Activated CD4-positive, alpha-beta T cell treated with anti-CD3 and anti-CD28 coated beads for 36 hours (primary cell): ENCODE results near the gene STARD3. TPM values are rescaled to one million over a fixed set of nuclear protein-coding genes. Genes with fewer than 3 reads are reported as not detected.

Experiments used
- ATAC-seq: fragments of 200-7000 bp; cut with Tn5 transposase; one replicate; pipeline ENCODE4 v1.10.0; 2021; ENCODE audit warnings: mild to moderate bottlenecking, moderate library complexity
- CTCF ChIA-PET: fragments of 350-600 bp; sonication (Branson Sonifier 250); formaldehyde crosslinking; loops from one replicate; lab custom pipeline; 2021; ENCODE audit warnings: antibody characterized with exemption; lab: Charles Lee
- POLR2A ChIA-PET: fragments of 350-600 bp; sonication (Branson Sonifier 250); formaldehyde crosslinking; loops from one replicate; lab custom pipeline; 2021; ENCODE audit warnings: antibody characterized with exemption, inconsistent platforms; lab: Charles Lee
- DNase-seq: peaks from one replicate; pipeline ENCODE4 v3.0.0-alpha.2; 2020
- H3K27ac Mint-ChIP-seq: one replicate; pipeline ENCODE4 v1.8.0; 2021; ENCODE audit warnings: mixed read lengths
- H3K27me3 Mint-ChIP-seq: one replicate; pipeline ENCODE4 v1.8.0; 2021; ENCODE audit warnings: mixed read lengths
- H3K36me3 Mint-ChIP-seq: one replicate; pipeline ENCODE4 v1.8.0; 2021; ENCODE audit warnings: low read depth, mixed read lengths
- H3K4me1 Mint-ChIP-seq: one replicate; pipeline ENCODE4 v1.8.0; 2021; ENCODE audit warnings: mixed read lengths
- H3K4me3 Mint-ChIP-seq: one replicate; pipeline ENCODE4 v1.8.0; 2021; ENCODE audit warnings: mild to moderate bottlenecking, moderate library complexity, mixed read lengths
- H3K9me3 Mint-ChIP-seq: one replicate; pipeline ENCODE4 v1.8.0; 2021; ENCODE audit warnings: low read depth, mixed read lengths
- intact Hi-C, 2 experiments: fragments of 100-400 bp; cut with DNase I in 1 of 2; cut with micrococcal nuclease in 1 of 2; formaldehyde crosslinking; loops; one replicate each; pipeline versions ENCODE4 v1.14.2 to v1.15.1; 2022 to 2024; cut with DNase I, micrococcal nuclease
- total RNA-seq, 2 experiments: library from RNA; stranded (reverse); gene quantifications; one replicate each; pipeline ENCODE4 v1.2.3, GENCODE V29; 2021

STARD3 gene
- total RNA-seq, 2 experiments from 2014 or later: 46.8 to 77.9 TPM

DNA sequence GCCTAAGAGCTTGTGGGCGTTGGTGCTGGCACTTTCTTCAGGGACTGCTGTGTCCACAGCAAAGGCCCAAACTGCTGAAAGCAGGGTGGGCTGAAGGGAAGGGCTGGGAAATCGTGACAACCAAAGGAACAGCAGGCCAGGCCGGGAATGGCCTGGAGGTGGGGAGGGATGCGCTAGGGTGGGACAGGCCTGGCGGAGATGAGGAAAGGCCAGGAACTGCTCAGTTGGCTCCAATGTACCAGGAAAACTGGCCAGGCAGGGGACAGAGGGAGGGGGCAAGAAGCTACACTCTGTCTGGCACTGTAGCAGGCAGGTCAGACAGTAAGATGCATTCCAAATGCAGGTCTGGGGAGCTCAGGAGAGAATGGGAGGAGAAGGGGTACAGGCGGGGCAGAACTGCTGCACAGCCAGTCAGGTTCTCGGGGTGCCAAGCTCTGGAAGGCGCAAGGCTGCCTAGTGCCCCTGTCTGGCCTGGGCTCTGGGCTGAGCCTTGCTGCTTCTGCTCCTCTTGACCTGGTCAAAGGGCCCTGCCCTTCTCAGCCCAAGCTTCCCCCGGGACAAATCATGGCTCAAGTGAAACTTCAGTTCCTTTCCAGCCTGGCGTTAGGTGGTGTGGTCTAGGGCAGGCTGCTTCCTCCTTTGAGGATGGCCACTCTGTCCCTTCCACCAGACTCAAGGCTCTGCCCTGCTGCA is 38.6 kb downstream of the STARD3 start:
- peaks cover 2% of the 10 kb centered on the region for H3K27me3 Mint-ChIP-seq
- no peak overlapping the region for H3K27ac Mint-ChIP-seq
- H3K4me1 Mint-ChIP-seq: peaks cover 53% of the 10 kb centered on the region
- ATAC-seq (no peak), DNase-seq (no peak)
- ChIA-PET POLR2A (no interaction called here), CTCF (interaction anchor here (0.6 to 1.1 kb wide), 5 partner anchors 13 to 437 kb away, joined by 3 to 5 read pairs (median 3); partner anchors contain the start of genes MIEN1 and PGAP3)
- H3K9me3 Mint-ChIP-seq: no peaks in the 10 kb centered on the region
- H3K36me3 Mint-ChIP-seq: peaks cover 5% of the 10 kb centered on the region
- intact Hi-C loops: no loop called here
- H3K4me3 Mint-ChIP-seq: no peak overlapping the region

DNA sequence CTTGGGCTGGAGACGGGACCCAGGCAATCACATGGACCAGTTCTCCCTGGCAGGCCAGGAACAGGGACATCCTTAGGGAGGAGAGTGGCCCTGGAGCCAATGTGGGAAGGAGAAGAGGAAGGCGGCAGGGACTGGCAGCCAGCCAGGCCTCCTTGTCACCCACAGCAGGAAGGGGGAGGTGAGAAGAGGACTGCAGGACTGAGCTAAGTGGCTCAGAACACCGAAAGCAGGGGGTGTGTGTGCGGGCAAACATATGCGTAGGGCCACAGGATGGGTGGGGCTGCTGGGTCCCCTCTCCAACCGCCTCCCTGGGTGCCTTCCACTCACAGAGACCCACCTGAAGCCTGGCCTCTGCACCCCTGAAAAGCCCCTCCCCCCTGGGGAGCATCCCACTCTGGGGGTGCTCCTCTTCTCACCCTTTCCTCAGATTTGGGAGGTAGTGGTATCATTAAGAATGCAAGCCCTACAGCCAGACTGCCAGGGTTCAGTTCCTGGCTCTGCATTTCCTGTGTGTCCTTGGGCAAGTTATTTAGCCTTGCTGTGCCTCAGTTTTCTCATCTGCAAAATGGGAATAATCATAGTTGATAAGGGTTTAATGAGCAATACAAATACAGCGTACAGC is 39.4 kb downstream of the STARD3 start:
- intact Hi-C loops: no loop called here
- no peak overlapping the region for H3K4me3 Mint-ChIP-seq

DNA sequence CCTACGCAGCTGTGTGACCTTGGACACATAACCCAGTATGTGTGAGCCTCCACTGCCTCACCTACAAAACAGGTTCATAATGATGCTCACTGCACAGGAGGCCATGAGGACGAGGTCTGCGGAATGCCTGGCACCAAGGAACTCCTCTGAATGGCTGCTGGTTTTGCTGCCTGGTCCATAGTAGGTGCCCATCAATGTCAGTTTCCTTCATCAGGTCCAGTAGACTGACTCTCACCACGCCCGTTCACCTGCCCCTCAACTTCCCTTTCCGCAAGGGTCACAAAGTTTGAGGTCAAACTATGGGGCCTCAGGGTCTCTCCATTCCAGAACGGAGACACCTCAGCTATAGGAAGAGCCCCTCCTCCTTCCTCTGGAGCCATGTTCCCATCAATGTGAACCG is 40.1 kb downstream of the STARD3 start:
- POLR2A ChIA-PET: no interaction called here
- peaks cover 56% of the 10 kb centered on the region for H3K4me1 Mint-ChIP-seq
- H3K4me3 Mint-ChIP-seq: no peak overlapping the region
- DNase-seq (no peak), ATAC-seq (no peak)
- CTCF ChIA-PET: interaction anchor here (0.9 to 2.0 kb wide), 4 partner anchors 8 to 158 kb away, joined by 3 to 8 read pairs (median 4); partner anchors contain the start of gene PNMT
- no peak overlapping the region for H3K27ac Mint-ChIP-seq
- no peaks in the 10 kb centered on the region for H3K9me3 Mint-ChIP-seq
- H3K36me3 Mint-ChIP-seq: peaks cover 7% of the 10 kb centered on the region
- intact Hi-C loops: no loop called here
- H3K27me3 Mint-ChIP-seq: no peaks in the 10 kb centered on the region

More for the DNA sequence above, 39.4 kb downstream of the STARD3 start:
- peaks cover 7% of the 10 kb centered on the region for H3K36me3 Mint-ChIP-seq
- H3K4me1 Mint-ChIP-seq: peaks cover 59% of the 10 kb centered on the region
- ChIA-PET CTCF (interaction anchor here (0.6 to 2.0 kb wide), 6 partner anchors 12 to 100 kb away, joined by 3 to 5 read pairs (median 4); partner anchors contain the start of genes MIEN1 and PGAP3), POLR2A (no interaction called here)
- DNase-seq: peak; percentile 65
- H3K9me3 Mint-ChIP-seq: no peaks in the 10 kb centered on the region
- peak overlapping the region; percentile 78 for H3K27ac Mint-ChIP-seq
- no peaks in the 10 kb centered on the region for H3K27me3 Mint-ChIP-seq
- peak; percentile 62 for ATAC-seq

DNA sequence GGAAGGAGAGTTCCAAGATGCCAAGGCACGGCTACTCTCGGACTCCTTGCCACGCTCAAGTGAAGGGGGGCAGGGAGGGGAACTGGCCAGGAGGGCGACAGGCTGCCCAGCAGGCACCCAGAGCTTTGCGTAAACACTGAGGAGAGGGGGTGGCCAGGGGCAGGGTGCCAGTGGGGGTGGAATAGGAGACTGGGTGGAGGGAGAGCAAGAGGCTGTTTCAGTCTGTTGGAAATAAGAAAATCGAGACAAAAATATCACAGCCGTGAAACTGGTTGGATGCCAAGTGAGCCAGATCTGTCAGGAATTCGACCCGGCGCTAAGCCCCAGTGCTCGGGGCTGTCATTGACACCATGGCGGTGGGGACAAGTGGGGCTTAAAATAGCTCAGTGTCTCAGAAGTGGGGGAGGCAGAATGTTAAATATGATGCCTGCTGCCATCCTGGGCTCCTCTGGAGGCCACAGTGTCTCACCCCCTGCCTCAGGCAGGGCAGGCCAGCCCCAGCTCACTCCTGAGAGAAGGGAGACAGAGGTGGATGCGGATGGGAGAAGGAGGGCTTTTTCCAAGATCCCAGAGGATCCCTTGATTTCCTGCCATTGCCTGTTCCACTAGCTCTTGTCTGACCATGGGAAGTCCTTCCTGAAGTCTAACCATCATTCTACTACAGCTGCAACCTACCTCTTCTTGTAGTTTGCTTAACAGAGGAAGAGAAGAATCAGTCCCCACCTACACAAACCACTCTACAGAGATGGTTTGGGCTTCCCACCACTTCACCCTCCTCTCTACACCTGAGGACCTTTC is 40.8 kb downstream of the STARD3 start:
- ATAC-seq: no peak
- Mint-ChIP-seq H3K27ac (peak overlapping the region; percentile 37), H3K27me3 (no peaks in the 10 kb centered on the region), H3K4me3 (no peak overlapping the region), H3K4me1 (peaks cover 56% of the 10 kb centered on the region), H3K36me3 (peaks cover 7% of the 10 kb centered on the region), H3K9me3 (no peaks in the 10 kb centered on the region)
- no peak for DNase-seq
- intact Hi-C loops: no loop called here
- CTCF ChIA-PET: interaction anchor here (0.7 to 2.0 kb wide), 8 partner anchors 9 to 157 kb away, joined by 3 to 8 read pairs (median 4); partner anchors contain the start of gene PNMT
- POLR2A ChIA-PET: no interaction called here

DNA sequence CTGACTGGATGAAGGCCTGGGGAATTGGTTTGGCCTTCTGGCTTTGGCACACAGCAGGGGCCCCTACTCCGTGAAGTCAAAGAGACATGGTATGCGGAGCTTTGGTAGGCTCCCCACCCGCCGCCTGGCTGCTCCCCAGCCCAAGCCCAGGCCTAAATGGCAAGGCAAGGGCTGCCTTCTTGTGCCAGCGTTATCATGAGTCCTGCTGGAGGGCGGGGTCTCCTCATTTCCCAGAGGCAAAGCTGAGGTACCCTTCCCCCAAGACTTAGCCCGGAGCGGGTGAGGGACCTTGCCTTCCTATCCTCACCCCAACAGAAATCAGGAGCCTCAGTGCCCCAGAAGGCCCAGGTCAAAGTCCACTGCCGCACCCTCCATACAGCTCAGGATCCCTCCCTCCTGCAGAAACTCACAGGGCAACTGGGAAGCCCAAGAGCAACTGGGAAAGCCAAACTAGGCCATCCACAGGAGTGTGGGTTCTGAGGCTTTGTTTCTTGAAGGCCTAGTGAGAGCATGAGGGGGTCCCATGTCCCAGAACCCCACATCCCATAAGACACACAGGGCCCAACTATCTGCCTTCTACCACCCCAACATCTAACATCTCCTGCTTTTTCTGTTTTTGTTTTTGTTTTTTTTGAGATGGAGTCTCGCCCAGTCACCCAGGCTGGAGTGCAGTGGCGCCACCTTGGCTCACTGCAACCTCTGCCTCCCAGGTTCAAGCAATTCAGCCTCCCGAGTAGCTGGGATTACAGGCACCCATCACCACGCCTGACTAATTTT is 41.6 kb downstream of the STARD3 start:
- Mint-ChIP-seq H3K4me3 (no peak overlapping the region), H3K27ac (peak overlapping the region; percentile 90), H3K9me3 (no peaks in the 10 kb centered on the region), H3K36me3 (peaks cover 9% of the 10 kb centered on the region), H3K4me1 (peaks cover 56% of the 10 kb centered on the region), H3K27me3 (no peaks in the 10 kb centered on the region)
- POLR2A ChIA-PET: no interaction called here
- intact Hi-C loops: no loop called here
- ATAC-seq (peak; percentile 2), DNase-seq (no peak)
- CTCF ChIA-PET: interaction anchor here (0.7 to 1.8 kb wide), 7 partner anchors 10 to 443 kb away, joined by 3 to 11 read pairs (median 5); partner anchors contain the start of gene PNMT

DNA sequence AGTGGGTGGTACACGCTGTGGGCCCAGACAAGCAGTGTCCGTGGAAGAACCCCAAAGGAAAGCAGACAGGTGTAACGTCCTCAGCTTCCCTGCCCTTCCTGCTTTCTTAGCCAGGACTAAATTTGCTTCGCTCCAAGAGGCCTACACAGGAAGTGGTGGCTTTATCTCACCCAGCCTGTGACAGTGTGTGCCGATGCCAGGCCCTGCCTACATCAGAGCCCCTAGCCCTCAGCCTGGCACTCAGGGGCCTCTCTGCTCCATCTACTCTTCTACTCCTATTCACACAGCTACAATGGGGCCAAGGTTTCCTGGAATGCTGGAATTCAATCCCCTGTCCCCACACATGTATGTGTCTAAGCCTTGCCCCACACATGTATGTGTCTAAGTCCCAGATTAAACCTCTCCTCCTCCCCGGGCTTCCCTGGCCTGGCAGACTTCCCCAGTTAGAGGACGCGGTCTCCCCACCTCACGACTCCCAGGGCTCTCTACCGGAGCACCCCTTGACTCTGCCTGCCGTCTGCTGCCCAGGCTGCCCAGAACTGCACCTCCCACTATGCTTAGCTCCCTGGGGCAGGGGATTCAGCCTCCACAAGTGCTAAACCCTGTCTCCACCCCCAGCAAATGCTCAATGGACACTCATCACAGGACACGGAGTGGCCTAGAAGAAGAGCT is 42.7 kb downstream of the STARD3 start:
- CTCF ChIA-PET: interaction anchor here (0.6 to 1.8 kb wide), 9 partner anchors 8 to 444 kb away, joined by 3 to 11 read pairs (median 4); partner anchors contain the start of gene PNMT
- Mint-ChIP-seq H3K27ac (peak overlapping the region; percentile 90), H3K4me3 (no peak overlapping the region), H3K4me1 (peaks cover 56% of the 10 kb centered on the region), H3K9me3 (no peaks in the 10 kb centered on the region), H3K36me3 (peaks cover 9% of the 10 kb centered on the region), H3K27me3 (no peaks in the 10 kb centered on the region)
- peak; percentile 55 for DNase-seq
- intact Hi-C loops: no loop called here
- POLR2A ChIA-PET: no interaction called here
- ATAC-seq: peak; percentile 79

DNA sequence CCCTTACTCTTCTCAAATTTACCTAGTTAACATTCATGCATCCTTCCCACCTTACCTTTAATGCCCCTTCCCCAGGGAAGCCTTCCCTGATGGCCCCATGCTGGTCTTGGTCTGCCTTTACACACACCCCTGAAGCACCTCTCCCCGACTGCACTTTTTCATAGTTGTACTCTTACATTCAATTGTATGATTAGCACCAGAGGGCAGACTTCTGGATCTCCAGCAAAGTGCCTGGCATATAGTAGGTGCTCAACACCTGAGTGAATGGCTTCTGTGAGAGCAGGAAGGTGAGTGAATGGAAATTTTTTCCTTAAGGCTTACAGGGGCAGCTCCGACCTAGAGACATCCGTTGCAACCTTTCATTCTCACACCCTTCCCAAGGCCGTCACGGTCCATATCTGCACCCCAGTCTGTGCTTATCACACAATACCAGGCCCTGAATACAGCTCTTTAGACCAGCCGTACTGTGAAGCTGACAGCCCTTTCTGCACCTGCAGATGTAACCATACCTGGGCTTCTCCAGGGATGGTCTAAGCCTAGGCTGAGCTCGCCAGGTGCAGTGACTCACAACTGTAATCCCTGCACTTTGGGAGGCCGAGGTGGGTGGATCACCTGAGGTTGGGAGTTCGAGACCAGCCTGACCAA is 46.5 kb downstream of the STARD3 start:
- intact Hi-C loops: no loop called here
- DNase-seq: no peak
- no peak overlapping the region for H3K27ac Mint-ChIP-seq
- peaks cover 12% of the 10 kb centered on the region for H3K36me3 Mint-ChIP-seq
- H3K9me3 Mint-ChIP-seq: no peaks in the 10 kb centered on the region
- H3K27me3 Mint-ChIP-seq: no peaks in the 10 kb centered on the region
- peaks cover 38% of the 10 kb centered on the region for H3K4me1 Mint-ChIP-seq
- no peak for ATAC-seq
- H3K4me3 Mint-ChIP-seq: no peak overlapping the region
- POLR2A ChIA-PET: no interaction called here
- CTCF ChIA-PET: interaction anchor here (0.6 to 0.8 kb wide), 2 partner anchors 47 to 196 kb away, joined by 3 to 4 read pairs; no protein-coding TSS in a partner anchor

DNA sequence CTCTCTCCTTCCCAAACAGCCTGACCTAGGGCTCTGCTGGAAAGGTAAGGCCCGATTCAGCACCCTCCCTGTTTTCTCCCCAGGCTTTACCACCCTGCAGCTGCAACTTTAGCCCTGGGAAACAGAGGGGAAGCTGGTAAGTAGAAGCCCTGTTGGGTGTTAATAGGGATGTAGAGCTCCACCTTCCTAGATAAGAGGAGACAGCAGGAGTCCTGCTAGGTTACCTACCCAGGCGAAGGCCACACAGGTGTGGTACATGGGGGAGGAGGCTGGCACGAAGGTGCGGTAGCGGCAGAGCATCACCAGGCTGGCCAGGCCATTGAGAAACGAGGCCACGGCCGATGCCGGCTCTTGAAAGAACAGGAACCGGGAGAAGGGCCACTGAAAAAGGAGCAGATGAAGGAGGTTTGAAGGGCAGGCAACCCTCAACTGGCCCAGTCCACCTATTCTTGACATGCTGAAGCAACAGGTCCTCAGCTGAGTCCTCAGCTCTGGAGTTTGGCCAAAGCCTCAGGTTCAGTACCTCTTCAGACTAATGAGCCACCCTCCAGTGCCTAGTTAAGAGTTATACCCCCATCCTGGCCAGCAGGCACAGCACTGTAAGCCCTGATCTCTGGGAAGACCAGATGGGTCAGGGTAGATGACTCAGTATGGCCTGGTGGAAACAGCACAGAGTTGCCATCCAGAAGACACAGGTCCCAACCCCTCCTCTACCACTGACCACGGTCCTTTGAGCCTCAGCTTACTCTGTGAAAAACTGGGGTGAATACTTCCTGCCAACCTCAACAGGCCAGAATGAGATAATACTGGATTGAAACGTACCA is 47.6 kb downstream of the STARD3 start:
- peaks cover 9% of the 10 kb centered on the region for H3K36me3 Mint-ChIP-seq
- intact Hi-C loops: loop anchor here (5.0 kb wide), 4 partner anchors 48 to 533 kb away; partner anchors contain the start of genes MED24 (in 1 of the 2), MIEN1 (in 1 of the 2) and WIPF2 (in 1 of the 2)
- no peaks in the 10 kb centered on the region for H3K9me3 Mint-ChIP-seq
- H3K27ac Mint-ChIP-seq: no peak overlapping the region
- H3K4me3 Mint-ChIP-seq: no peak overlapping the region
- ChIA-PET CTCF (interaction anchor here (0.7 to 1.4 kb wide), 2 partner anchors 34 to 41 kb away, joined by 3 to 4 read pairs; no protein-coding TSS in a partner anchor), POLR2A (no interaction called here)
- ATAC-seq (no peak), DNase-seq (no peak)
- H3K4me1 Mint-ChIP-seq: peaks cover 34% of the 10 kb centered on the region
- no peaks in the 10 kb centered on the region for H3K27me3 Mint-ChIP-seq

DNA sequence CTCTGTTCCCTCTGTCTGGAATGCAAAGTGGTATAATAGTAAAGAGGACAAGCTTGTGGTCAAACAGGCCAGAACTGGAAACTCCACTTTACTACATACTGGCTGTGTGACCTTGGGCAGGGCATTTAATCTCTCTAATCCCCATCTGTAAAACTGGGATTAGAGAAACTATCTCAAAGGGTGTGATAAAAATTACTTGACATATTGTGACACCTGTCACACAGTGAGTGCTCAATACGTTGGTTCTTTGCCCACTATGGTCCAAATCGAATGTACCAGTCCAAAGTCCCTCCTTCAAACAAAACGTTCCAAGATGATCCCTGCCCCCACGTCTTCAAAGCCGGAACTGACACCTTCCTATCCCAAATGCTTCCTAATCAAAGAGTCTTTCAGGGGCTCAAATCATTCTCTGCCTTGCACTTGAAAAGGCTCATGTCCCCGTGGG is 50.2 kb downstream of the STARD3 start:
- Mint-ChIP-seq H3K9me3 (no peaks in the 10 kb centered on the region), H3K4me3 (peak overlapping the region; percentile 86), H3K27ac (peak overlapping the region; percentile 95), H3K27me3 (no peaks in the 10 kb centered on the region), H3K4me1 (peaks cover 19% of the 10 kb centered on the region), H3K36me3 (peaks cover 5% of the 10 kb centered on the region)
- intact Hi-C loops: loop anchor here (1.0 to 5.0 kb wide), 8 partner anchors 45 to 530 kb away; partner anchors contain the start of genes IKZF3 (in 1 of the 2), LRRC3C (in 1 of the 2), MED24 (in 1 of the 2) and MIEN1 (in 1 of the 2)
- ChIA-PET POLR2A (no interaction called here), CTCF (interaction anchor here (0.6 to 0.7 kb wide), 2 partner anchors 64 to 154 kb away, joined by 3 read pairs; no protein-coding TSS in a partner anchor)
- DNase-seq (no peak), ATAC-seq (no peak)
